GM21526 (cell line): Measurements from ENCODE around the gene PCED1A.
A peak's percentile ranks its signal among the peaks of the same experiment; 100 is the strongest.

Experiments used
- ATAC-seq: cut with Tn5 transposase; IDR thresholded peaks from one replicate; pipeline ENCODE4 v1.9.1; 2021; ENCODE audit warnings: moderate library complexity; ENCODE audit not compliant: unreplicated experiment, low FRiP score

The PCED1A gene

DNA sequence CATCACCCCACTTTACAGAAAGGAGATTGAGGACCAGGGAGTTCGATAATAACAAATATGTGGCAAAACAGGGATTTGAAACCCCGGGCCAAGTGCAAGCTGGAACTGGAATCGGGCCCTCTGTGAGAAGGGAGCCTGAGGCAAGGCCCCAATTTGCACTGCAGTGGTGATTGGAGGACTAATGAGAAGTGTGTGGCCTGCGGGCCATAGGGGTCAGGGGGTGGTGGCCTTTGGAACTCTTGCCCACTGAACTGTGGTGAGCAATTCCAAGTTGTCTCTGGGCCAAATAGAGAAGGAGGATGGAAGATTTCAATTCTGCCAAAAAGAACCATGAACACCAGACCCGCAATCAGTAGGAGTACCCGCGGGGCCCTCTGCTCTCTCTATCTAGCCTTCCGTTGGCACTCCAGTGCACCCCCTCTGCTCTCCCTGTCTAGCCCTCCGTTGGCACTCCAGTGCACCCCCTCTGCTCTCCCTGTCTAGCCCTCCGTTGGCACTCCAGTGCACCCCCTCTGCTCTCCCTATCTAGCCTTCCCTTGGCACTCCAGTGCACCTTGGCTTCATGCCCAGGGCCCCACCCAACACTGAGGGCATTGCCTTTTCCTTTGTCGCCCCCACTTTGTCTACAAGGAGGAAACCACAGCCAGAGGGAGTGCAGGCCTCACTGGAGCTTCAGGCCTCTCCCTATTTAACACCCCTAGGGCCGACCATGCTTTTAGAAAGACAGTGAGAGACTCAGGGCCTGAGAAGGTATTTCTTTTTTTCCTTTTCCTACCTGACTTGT lies 26.8 kb upstream of the PCED1A start:
- ATAC-seq, result no peak

DNA sequence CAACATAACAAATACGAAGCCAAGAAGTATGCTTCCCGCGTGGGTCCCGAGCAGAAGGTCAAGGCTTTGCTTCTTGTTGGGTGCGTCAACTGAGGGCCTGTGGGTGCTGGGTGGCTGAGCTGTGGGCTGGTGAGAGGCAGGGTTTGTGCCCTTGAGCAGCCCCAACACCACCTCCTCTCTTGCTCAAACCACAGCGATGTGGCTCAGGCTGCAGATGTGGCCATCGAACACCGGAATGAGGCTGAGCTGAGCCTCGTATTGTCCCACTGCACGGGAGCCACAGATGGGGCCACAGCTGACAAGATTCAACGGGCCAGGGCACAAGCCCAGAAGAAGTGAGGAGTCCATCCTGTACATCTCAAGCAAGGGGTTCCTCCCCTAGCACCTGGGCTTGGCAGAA lies 25.8 kb upstream of the PCED1A start:
- ATAC-seq, result no peak

DNA sequence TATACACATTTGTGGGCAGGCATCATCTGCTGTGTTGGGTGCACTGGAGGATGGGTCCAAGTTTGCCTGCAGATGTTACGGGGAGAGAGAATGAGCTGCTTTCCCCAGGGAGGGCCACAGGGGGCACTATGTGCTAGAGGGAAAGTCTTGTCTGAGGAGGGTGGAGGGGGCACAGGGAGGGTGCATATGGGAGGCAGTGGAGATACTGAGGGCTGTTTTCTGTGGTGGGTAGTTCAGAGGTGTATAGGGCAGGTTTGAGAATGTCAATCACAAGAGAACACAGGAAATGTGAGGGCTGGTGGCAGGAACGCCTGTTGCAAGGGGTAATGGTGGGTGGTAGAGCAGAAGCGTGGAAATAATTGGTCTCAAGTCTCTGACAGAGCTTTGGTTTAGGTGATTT lies 25.2 kb upstream of the PCED1A start:
- ATAC-seq, result no peak

DNA sequence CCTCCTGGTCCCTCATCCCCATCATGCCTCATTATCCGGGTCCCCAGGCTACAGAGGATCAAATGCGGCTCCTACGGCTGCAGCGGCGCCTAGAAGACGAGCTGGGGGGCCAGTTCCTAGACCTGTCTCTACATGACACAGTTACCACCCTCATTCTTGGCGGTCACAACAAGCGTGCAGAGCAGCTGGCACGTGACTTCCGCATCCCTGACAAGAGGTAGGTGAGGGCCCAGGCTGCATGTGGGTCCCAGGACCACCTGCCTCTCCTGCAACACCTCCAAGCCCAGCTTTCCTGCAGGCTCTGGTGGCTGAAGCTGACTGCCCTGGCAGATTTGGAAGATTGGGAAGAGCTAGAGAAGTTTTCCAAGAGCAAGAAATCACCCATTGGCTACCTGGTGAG lies 24.6 kb upstream of the PCED1A start:
- no peak for ATAC-seq

DNA sequence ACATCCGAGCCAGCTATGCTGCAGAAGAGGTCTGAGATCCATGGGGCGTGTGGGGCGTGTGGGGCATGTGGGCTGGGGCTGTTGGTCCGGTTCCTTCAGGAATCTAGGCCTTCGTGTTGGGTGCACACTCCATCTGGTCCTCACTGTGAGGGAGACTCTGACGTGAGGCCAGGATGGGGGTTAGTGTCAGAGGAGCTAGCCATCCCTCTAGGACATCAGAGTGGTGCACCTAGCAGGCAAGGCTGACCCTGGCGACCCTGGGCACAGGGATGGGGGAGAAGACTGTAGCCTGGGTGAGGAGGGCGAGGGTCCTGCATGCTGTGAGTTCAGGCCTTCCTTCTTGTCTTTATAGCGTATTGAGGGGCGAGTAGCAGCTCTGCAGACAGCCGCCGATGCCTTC lies 24.2 kb upstream of the PCED1A start:
- ATAC-seq, result no peak

DNA sequence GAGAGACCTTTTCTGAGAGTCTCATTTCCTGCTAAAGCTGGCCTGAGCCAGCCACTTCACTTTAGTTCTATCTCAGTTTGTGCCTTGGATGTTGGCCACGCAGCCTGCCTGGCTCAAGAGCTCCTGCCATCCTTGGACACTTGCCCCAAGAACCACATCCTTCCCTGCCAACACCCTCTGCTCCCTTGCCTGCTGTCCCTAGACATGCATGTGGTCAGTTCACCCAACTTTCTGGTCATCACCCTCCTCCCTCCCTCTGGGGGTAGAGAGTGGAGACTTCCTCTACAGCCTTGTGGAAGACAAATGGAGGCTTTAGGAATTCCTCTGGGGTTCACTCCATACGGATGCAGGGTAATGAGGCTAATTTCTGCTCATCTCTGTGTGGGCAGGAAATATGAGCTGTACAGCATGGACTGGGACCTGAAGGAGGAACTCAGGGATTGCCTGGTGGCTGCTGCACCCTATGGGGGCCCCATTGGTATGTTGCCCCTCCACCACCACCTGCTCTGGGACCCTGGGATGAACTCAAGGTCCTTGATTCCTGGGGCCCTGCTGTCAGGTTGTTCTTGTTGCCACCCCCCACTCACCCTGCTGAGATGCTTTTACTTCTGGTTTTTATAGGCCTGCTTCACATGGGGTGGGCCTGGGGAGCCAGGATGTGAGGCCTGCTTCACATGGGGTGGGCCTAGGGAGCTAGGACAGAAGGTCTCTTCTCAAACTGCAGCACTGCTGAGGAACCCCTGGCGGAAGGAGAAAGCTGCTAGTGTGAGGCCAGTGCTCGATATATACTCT lies 19.1 kb upstream of the PCED1A start:
- ATAC-seq, result no peak

DNA sequence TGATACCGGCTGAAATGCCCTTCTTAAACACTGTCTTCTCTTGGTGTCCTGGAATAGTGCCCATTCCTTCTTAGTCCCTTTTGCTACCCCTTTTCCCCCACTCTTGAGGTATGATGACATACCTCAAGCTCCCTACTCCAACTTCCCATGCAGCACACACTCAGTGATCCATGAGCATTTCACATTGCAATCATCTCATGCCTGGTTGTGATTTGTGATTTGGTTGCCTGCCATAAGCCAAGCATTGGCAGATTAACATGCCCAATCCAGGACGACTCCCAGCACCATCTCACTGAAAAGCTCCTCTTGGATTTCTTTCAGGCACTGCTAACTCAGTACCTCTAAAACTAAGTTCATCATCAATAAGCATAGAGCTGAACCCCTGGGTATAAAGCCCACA lies 18.1 kb upstream of the PCED1A start:
- no peak for ATAC-seq

DNA sequence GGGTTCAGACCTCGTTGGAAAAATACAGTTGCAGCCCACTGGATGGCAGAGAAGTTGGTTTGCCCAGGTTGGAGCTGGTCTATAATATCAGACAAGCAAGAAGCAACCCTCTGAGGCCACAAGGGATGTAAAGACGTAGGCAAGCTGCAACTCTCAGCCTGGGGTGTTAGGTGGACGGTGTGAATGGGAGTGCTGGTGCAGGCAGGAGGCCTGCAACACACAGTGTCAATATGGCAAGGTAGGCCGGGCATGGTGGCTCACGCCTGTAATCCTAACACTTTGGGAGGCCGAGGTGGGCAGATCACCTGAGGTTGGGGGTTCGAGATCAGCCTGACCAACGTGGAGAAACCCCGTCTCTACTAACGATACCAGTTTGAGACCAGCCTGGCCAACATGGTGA lies 10.6 kb upstream of the PCED1A start:
- ATAC-seq, result no peak

DNA sequence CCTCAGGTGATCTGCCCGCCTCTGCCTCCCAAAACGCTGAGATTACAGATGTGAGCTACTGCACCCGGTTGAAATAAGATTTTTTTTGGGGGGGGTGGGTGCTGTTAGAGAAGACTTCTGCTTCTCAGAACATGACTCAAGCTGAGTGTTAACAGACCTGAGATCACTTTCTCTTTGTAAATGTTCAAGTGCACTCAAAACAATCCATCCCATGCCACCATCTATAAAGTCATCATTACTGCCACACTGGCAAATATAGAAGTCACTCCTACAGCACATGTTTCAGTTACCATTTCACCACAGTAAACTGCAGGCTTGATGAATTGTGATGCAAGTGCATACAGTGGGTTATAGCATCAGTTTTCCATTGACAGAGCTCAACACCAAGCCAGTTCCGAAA lies 9.1 kb upstream of the PCED1A start:
- ATAC-seq, result no peak

DNA sequence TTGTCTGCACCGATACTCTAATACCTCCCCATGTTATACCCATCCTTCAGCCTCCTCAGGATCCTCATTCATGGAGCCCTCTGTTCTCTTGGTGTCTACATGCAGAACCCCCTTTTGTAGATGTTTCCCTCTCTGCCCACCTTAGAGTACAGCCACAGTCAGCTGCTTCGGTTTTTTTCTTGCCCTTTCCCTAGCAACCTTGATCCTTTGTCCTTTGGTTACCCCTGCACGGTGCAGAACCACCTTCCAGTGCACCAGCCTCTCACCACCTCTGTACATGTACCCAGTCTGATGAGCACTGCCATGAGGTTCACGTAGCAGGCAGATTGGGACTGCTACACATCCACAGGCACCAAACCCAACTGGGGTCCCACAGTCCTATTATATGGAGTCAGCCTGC lies 7.3 kb upstream of the PCED1A start:
- no peak for ATAC-seq

DNA sequence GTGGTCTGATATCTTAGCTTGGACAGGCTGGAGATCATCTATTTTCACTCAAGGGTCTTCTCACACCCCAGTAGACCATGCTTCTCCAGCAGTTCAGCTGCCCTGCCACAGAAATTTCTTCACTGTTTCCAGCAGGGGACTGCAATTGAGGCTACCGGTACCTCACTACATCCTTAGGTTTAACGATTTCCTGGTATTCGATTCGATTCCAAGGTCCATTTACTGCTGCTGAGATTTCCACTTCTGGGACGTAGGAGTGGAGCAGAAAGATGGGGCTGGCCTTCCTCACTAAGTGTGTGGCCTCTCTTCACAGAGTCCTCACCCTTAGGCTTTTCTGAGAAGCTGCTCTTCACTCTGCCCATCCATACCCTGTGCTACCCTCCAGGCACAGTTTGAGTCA lies 6.2 kb upstream of the PCED1A start:
- ATAC-seq, result no peak

DNA sequence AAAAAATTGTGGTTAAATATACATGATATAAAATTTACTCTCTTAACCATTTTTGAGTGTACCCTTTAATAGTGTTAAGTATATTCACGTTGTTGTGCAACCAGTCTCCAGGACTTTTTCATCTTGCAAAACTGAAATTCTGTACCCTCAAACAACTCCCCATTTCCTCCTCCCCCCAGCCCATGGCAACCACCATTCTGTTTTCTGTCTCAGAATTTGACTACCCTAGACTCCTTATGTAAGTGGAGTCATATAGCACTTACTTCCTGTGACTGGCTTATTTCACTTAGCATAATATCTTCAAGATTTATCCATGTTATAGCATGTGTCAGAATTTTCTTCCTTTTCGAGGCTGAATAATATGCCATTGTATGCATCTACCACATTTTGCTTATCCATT lies 5.2 kb upstream of the PCED1A start:
- ATAC-seq, result no peak

DNA sequence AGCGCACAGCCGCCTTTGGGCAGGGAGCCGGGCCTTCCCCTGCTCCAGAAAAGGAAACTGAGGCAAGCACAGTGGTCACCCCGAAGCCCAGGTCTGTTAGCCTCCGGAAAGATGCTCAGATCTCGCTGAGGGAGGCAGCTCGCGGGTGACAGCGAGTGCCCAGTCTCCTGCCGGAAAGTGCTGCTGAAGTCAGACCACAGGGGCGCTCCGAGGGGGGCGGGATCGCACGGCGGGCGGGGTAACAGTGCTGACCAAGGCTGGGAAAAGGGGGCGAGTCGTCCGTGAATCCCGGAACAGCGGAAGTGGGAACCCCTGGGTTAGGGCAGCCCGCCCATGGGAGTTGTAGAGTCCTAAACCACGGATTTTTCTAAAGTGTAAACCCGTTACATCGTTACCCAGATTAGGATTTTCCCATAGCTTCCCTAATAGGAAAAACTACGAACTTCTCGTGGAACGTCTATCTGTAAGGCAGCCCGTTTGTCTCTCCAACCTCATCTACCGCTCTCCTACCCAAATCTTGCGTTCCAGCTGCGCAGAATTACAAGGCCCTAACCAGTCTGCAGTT lies 594 bp upstream of the PCED1A start:
- peak; percentile 30 for ATAC-seq

DNA sequence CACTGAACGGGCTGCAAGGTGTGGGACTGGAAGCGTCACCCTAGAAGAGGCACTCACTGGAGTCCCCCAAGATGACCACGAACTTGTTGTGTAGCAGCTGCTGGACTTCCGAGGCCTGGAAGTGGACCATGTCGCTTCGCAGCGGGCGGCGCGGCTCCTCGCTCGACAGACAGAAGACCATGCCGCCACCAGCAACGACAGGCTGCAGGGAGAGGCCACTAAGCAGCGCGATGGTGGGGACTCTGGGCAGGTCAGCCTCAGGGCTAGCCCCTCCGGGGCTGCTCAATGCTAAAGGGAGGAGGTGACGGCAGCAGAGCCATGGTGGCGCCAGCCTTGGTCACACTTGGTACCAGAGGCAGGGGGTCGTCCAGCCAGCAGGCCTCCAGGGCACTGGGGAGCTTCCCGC lies 720 bp downstream of the PCED1A start:
- no peak for ATAC-seq

DNA sequence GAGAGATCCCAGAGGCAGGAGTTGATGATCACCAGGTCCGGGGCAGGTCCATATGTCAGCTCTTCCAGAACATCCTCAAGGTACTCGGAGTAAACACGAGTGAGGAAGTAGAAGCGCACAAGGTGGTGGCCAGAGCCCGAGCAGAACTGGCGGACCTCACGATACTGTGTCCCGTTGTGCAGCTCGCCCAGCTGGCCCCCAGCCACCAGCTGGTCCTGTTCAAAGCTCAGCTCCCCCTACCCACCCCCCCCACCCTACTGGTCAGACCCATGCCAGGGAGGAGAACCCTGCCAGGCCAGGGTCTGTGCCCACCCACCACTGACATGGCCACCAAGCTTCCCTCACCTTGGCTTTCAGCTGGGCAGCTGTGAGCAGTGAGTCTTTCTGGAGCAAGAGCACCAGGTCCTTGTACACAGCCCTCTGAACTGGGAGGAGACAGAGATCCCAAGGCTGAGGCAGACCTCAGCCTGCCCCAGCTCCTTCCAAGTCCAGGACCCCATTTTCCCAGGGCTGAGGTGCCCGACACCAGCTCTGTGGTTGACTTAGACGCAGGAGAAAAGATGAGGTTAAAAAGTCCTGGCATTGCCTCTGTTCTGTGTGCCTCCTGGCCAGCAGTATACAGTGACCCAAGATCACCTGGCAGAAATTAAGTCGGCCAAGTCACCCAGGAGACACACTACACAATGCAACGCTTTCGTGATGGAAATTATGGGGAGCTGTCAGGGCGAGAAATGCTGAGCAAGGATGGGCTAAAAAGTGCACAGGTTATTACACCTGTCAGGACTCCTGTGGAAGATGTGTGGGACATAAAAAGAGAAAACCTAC lies 1.4 kb downstream of the PCED1A start:
- no peak for ATAC-seq

DNA sequence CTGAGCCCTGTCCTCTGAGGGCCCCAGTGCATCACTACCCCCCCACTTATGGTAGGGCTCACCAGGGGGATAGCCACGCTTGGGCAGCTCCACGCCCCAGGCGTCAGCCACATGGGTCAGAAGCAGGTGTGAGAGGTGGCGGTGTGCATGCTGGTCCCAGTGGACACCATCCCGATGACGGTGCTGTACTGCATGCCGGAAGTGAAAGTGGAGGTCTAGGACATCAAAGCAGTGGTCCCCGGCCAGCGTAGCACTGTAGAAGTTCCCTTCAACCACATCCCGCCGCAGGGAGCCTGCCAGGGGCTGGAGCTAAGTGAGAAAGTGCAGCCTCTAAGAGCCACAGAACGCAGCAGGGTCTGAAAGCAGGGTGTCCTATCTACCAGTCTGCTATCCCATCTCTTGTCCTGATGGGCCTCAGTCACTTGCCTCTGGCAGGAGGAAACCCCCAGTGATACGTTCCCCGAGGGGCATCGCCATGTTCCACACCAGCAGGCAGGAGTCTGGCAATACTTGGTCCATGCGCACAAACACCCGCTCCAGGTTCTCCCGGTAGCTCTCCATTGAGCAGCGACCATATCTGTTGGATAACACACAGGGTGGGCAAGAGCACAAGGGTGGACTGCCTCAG lies 2.2 kb downstream of the PCED1A start:
- ATAC-seq, result no peak

DNA sequence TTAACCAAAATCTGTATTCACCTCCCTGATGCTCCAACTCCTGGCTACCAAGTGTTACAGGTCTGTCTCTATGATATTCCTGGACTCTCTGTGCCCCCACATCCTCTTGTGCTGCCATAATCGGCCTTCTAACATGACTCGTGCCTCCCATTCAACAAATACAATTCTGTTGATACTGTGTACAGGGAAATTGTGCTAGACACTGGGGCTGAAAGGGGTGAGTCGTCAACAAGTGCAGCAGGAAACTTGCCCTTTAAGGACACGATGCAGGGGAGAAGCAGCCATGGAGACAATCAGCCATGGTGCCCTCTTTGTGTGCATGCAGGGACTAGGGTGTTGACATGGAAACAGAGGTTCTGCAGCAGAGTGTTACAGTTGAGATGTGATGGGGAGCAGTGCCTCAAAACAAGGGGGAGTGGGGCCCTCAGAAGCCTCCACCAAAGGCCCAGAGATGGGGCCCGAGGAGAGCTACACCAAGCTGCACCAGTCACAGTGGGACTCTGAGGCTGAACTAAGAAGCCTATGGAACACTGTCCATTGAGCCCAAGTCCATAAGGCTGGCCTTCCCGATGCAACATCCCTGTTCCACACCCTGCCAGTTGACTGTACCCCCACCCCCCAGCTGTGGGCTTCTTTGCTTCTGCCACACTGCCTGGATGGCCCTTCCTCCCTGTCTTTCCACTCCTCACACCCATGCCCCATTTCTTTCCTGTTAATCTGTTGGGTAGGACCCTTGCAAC lies 3.1 kb downstream of the PCED1A start:
- no peak for ATAC-seq

DNA sequence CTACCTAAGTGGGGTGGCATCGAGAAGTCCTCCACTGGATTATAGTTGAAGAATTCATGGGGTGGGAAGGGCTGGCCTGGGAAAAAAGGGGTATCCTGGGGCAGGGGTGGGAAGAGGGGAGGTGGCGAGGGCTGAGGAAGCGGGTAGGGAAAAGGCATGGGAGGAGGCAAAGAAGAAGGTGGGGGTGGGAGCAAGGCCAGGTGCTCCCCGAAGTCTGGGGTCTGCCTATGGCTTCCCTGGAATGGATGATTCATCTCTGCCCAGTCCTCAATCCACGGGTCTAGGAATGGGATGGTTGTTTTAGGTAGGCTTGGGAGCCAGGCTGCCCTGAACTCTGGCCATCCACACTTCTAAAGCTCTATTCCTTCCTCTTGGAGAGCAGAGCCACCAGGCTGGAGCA lies 4.4 kb downstream of the PCED1A start:
- ATAC-seq, result no peak

DNA sequence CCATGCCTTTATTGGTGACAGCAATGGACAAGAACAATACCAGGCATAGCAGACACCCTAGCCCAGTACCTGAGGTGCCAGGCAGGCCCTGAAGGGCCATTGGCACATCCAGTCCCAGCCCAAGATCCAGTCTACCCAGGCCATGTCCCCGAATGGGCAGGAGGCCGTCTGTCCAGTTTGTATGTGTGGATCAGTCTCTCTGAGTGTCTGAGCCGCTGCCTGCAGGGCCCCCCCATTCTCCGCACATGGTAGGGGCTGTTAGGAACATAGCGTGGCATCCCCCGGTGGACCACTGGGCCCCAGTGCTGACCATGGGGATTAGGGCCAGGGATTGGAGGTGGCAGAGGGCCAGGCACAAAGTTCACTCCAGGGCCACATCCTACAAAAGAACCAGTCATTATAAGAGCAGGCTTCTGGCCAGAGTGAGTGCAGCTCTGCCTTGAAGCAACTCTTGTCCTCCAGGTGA lies 5.1 kb downstream of the PCED1A start:
- no peak for ATAC-seq
